ENCODE data around the gene LHCGR. TPM values are rescaled to one million over a fixed set of nuclear protein-coding genes. Genes with fewer than 3 reads are reported as not detected.

Gene LHCGR
- polyA plus RNA-seq, 1 of the 3 experiments (the other 2 are of a cell fraction), result not detected

GRCh38 chr2:48736251-48736650, 19.3 kb downstream of the LHCGR start:
- POLR2A ChIA-PET, result no interaction called here
- Histone ChIP-seq H3K4me2 (no peak overlapping the region), H3K27me3 (ENCODE audit: insufficient read depth) (no peaks in the 10 kb centered on the region; the same call in 1 of the 2 replicates), H3K9me2 (no peaks in the 10 kb centered on the region), H3K4me1 (ENCODE audit: control insufficient read depth in 1 of 2, insufficient read depth in 2 of 2, low read depth in 1 of 2, low read length in 1 of 2) (no peaks in the 10 kb centered on the region; a peak in 1 of 4 replicates), H3K9ac (no peak overlapping the region), H4K20me1 (ENCODE audit: insufficient read depth) (no peaks in the 10 kb centered on the region), H3K9me3 (no peaks in the 10 kb centered on the region), H3K27ac (ENCODE audit: low read depth in 2 of 2, low read length in 1 of 2) (no peak overlapping the region), H3K4me3 (ENCODE audit: low read depth in 2 of 2, low read length in 1 of 2) (no peak overlapping the region), H3K36me3 (replicated peaks in 1 of 2; ENCODE audit: control insufficient read depth in 1 of 2, insufficient read depth in 2 of 2, low read length in 1 of 2) (no peaks in the 10 kb centered on the region), H3K79me2 (ENCODE audit: insufficient read depth) (no peaks in the 10 kb centered on the region), H3F3A (replicated peaks; ENCODE audit: insufficient read depth) (no peaks in the 10 kb centered on the region), H2AFZ (ENCODE audit: low read depth) (no peak overlapping the region)
- 13% methylated on average over 2 of the region's 2 CpGs for WGBS (ENCODE audit: low lambda C conversion rate)
- DNase-seq, result peak; percentile 22
- CTCF ChIA-PET, result no interaction called here
- no peak for TF ChIP-seq ELF1 (IDR thresholded peaks at IDR 0.05)
- TF ChIP-seq RXRA (IDR thresholded peaks at IDR 0.05; ENCODE audit: borderline replicate concordance, low read depth), result no peak
- no peak for TF ChIP-seq SIN3A (IDR thresholded peaks at IDR 0.05; ENCODE audit: borderline replicate concordance, low read depth, low read length)
- TF ChIP-seq PBX3 (IDR thresholded peaks at IDR 0.05), result no peak
- no peak for TF ChIP-seq NFIC (IDR thresholded peaks at IDR 0.05; ENCODE audit: borderline replicate concordance)
- no peak for TF ChIP-seq RAD21 (IDR thresholded peaks at IDR 0.05; ENCODE audit: low read length)
- no peak for TF ChIP-seq NRF1 (IDR thresholded peaks at IDR 0.05; ENCODE audit: low read depth, low read length)
- TF ChIP-seq IRF3 (IDR thresholded peaks at IDR 0.05; ENCODE audit: low read depth, low read length), result no peak
- no peak for TF ChIP-seq MEF2A (IDR thresholded peaks at IDR 0.05; ENCODE audit: borderline replicate concordance, low read depth)
- no peak for TF ChIP-seq FOXM1 (IDR thresholded peaks at IDR 0.05; ENCODE audit: low read depth)

- no peak for DNase-seq
- no peak overlapping the region for H3K4me3 ChIP-seq (ENCODE audit: low read depth in 2 of 2, low read length in 1 of 2)
- no peak overlapping the region for H2AFZ ChIP-seq (ENCODE audit: low read depth)
- no peaks in the 10 kb centered on the region for H3F3A ChIP-seq (replicated peaks; ENCODE audit: insufficient read depth)
- ChIA-PET POLR2A (no interaction called here), CTCF (no interaction called here)
- H3K4me2 ChIP-seq, result no peak overlapping the region
- H3K9me3 ChIP-seq, result no peaks in the 10 kb centered on the region
- H3K4me1 ChIP-seq (ENCODE audit: control insufficient read depth in 1 of 2, insufficient read depth in 2 of 2, low read depth in 1 of 2, low read length in 1 of 2), result no peaks in the 10 kb centered on the region; a peak in 1 of 4 replicates
- H3K9ac ChIP-seq, result no peak overlapping the region
- no peaks in the 10 kb centered on the region for H3K9me2 ChIP-seq
- TF ChIP-seq REST (IDR thresholded peaks at IDR 0.05; ENCODE audit: low read depth, low read length), result no peak
- TF ChIP-seq POLR2AphosphoS5 (IDR thresholded peaks at IDR 0.05; ENCODE audit: low read depth, low read length), result no peak
- no peak for TF ChIP-seq MEF2A (IDR thresholded peaks at IDR 0.05; ENCODE audit: borderline replicate concordance, low read depth)
- TF ChIP-seq TAF1 (IDR thresholded peaks at IDR 0.05; ENCODE audit: borderline replicate concordance, low read depth, low read length), result no peak
- TF ChIP-seq GATA2 (CRISPR knock-in tag; IDR thresholded peaks at IDR 0.05), result no peak
- no peak for TF ChIP-seq TCF12 (IDR thresholded peaks at IDR 0.05)
- no peak for TF ChIP-seq YY1 (IDR thresholded peaks at IDR 0.05; ENCODE audit: low read depth)
- no peak for TF ChIP-seq MXI1 (IDR thresholded peaks at IDR 0.05; ENCODE audit: low read depth, low read length)
- TF ChIP-seq EP300 (IDR thresholded peaks at IDR 0.05; ENCODE audit: borderline replicate concordance in 1 of 2, low read depth in 1 of 2, low read length in 1 of 2), result no peak
- 21% methylated on average over 5 of the region's 5 CpGs for WGBS (ENCODE audit: low lambda C conversion rate)
- H3K27me3 ChIP-seq (ENCODE audit: insufficient read depth), result no peaks in the 10 kb centered on the region; the same call in 1 of the 2 replicates
- no peaks in the 10 kb centered on the region for H3K79me2 ChIP-seq (ENCODE audit: insufficient read depth)
- no peak overlapping the region for H3K27ac ChIP-seq (ENCODE audit: low read depth in 2 of 2, low read length in 1 of 2)
- no peaks in the 10 kb centered on the region for H4K20me1 ChIP-seq (ENCODE audit: insufficient read depth)
- H3K36me3 ChIP-seq (replicated peaks in 1 of 2; ENCODE audit: control insufficient read depth in 1 of 2, insufficient read depth in 2 of 2, low read length in 1 of 2), result no peaks in the 10 kb centered on the region
These were observed 20.8 kb downstream of the LHCGR start for GRCh38 chr2:48734576-48735303.
